Activated CD8-positive, alpha-beta memory T cell treated with anti-CD3 and anti-CD28 coated beads, Interleukin-2, amount 10 ng/mL, durations not matched to agents 7 days and 5 days (primary cell): ENCODE results near the gene ERCC1. TPM values are rescaled to one million over a fixed set of nuclear protein-coding genes. Genes with fewer than 3 reads are reported as not detected.

ENCODE experiments used
- ATAC-seq: fragments of 150-1000 bp; cut with Tn5 transposase; one replicate; pipeline ENCODE4 v1.10.0; 2021; ENCODE audit warnings: moderate library complexity
- CTCF ChIA-PET: fragments of 350-600 bp; sonication (Branson Sonifier 250); formaldehyde crosslinking; loops from one replicate; lab custom pipeline; 2021; ENCODE audit warnings: antibody characterized with exemption; lab: Charles Lee
- DNase-seq: peaks from one replicate; pipeline ENCODE4 v3.0.0-alpha.2; 2020
- H3K27ac Mint-ChIP-seq: one replicate; pipeline ENCODE4 v1.8.0; 2021; ENCODE audit warnings: mild to moderate bottlenecking, mixed read lengths
- H3K27me3 Mint-ChIP-seq: one replicate; pipeline ENCODE4 v1.8.0; 2021; ENCODE audit warnings: mixed read lengths
- H3K36me3 Mint-ChIP-seq: one replicate; pipeline ENCODE4 v1.8.0; 2021; ENCODE audit warnings: mild to moderate bottlenecking, mixed read lengths
- H3K4me1 Mint-ChIP-seq: one replicate; pipeline ENCODE4 v1.8.0; 2021; ENCODE audit warnings: mixed read lengths
- H3K4me3 Mint-ChIP-seq: one replicate; pipeline ENCODE4 v1.8.0; 2021; ENCODE audit warnings: mild to moderate bottlenecking, moderate library complexity, mixed read lengths
- H3K9me3 Mint-ChIP-seq: one replicate; pipeline ENCODE4 v1.8.0; 2022; ENCODE audit warnings: low read depth, mixed read lengths
- total RNA-seq, 2 experiments: library from RNA; stranded (reverse); gene quantifications; one replicate each; pipeline ENCODE4 v1.2.3, GENCODE V29; 2021

Gene ERCC1
- total RNA-seq, 2 experiments from 2014 or later = 62.5 to 73.4 TPM

DNA sequence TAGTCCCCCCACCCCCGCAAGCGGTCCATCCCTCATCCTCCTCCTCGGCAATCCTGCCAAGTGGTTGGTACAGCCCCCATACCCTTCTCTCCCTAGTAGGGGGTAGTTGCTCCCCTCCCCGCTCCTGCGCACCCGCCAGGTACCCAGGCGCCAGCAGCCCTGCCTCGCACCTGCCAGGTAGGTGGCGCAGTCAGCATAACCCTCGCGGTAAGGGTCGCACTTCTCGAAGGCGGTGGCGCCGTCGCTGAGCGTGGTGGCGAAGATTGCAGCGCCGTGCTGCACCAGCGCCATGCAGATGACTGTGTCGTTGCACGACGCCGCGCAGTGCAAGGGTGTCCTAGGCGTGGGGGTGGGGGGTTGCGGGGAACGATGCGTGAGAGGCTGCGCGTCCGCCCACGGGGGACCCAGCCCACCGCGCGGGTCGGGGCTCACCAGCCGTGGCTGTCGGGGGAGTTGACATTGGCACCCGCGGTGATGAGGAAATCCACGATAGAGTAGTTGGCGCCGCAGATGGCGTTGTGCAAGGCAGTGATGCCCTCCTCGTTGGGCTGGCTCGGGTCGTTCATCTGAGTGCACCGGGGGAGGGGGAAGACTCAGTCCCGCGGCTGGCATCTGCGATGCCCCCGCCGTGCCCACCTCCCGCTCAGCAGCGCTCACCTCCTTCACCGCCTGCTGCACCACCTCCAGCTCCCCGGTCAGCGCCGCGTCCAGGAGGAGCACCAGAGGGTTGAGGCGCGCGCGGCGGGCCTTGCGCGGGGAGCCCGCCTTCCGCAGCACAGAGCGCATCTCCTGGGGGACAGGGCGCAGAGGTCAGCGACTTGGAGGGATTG lies 38.1 kb downstream of the ERCC1 start:
- no peak overlapping the region for H3K4me3 Mint-ChIP-seq
- H3K36me3 Mint-ChIP-seq = no peaks in the 10 kb centered on the region
- no peak for ATAC-seq
- CTCF ChIA-PET = no interaction called here
- no peaks in the 10 kb centered on the region for H3K9me3 Mint-ChIP-seq
- DNase-seq = no peak
- no peaks in the 10 kb centered on the region for H3K4me1 Mint-ChIP-seq
- H3K27me3 Mint-ChIP-seq = peaks cover 33% of the 10 kb centered on the region
- H3K27ac Mint-ChIP-seq = no peak overlapping the region

GRCh38 chr19:45382426-45382825 lies 41.3 kb downstream of the ERCC1 start:
- Mint-ChIP-seq H3K27ac (no peak overlapping the region), H3K4me1 (no peaks in the 10 kb centered on the region), H3K27me3 (peaks cover 24% of the 10 kb centered on the region), H3K4me3 (no peak overlapping the region), H3K9me3 (no peaks in the 10 kb centered on the region), H3K36me3 (no peaks in the 10 kb centered on the region)
- CTCF ChIA-PET = no interaction called here
- ATAC-seq = no peak
- no peak for DNase-seq

DNA sequence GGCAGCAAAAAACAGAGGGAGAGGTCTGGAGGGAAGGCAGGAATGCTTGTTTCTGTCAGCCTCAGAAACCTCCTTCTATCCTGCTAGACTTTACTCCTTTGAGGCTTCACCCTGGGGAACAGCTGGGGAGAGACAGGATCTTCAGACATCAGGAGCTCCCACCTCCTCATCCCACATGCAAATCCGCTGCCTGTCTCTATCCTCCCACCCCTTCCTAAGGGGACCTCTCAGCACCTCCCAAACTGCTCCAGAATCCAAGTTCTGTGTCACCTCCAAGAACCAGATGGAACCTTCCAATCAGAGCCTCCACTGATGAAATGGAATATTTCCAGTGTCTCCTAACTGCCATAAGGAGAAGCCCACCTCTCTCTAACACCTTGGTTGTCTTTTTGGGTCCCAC lies 43.6 kb downstream of the ERCC1 start:
- no peaks in the 10 kb centered on the region for H3K9me3 Mint-ChIP-seq
- no peak for DNase-seq
- peaks cover 4% of the 10 kb centered on the region for H3K27me3 Mint-ChIP-seq
- CTCF ChIA-PET = interaction anchor here (0.7 to 1.4 kb wide), 2 partner anchors 25 to 98 kb away, joined by 3 to 4 read pairs; partner anchors contain the start of gene PPP1R13L
- no peaks in the 10 kb centered on the region for H3K36me3 Mint-ChIP-seq
- no peak for ATAC-seq
- H3K4me3 Mint-ChIP-seq = no peak overlapping the region
- H3K4me1 Mint-ChIP-seq = peaks cover 2% of the 10 kb centered on the region
- H3K27ac Mint-ChIP-seq = no peak overlapping the region

GRCh38 chr19:45376045-45376724 lies 47.5 kb downstream of the ERCC1 start:
- peaks cover 4% of the 10 kb centered on the region for H3K4me1 Mint-ChIP-seq
- no peak for ATAC-seq

DNA sequence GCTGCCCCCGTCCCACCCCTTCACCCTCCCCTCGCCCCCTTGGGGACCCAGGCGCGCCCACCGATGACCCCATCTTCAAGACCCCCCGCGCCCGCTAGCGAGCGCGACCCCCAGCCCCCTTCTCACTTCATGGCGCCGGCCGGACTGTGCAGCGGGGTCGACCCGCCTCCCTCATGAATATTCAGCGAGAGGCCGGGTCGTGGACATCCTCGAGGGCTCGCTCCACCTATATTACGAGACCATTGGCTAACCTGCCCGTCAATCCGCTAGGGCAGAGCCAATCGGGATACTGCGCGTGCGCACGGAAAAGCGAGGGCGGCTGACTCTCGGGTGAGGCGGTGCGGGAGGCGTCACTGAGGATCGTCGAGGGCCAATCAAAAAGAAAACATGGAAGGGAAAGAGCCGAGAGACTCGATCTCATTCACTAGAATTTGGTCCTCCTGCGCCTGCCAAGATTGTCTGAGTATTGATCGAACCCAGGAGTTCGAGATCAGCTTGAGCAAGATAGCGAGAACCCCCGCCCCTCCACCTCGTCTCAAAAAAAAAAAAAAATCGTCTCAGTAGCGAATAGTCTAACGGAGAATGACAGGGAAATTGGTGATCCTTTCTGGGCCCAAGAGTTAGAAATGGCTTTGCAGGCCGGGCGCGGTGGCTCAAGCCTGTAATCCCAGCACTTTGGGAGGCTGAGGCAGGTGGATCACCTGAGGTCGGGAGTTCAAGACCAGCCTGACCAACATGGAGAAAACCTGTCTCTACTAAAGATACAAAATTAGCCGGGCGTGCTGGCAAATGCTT lies 53.1 kb downstream of the ERCC1 start, which contains the start of gene ERCC2:
Gene ERCC2 (minus strand): TSS at position 164 of the 795 bp plus-strand sequence. CDS start 33 bp downstream, at position 131.
- H3K36me3 Mint-ChIP-seq = no peaks in the 10 kb centered on the region
- peak within 1 kb of the TSS; percentile 99 for H3K27ac Mint-ChIP-seq
- H3K4me1 Mint-ChIP-seq = peaks cover 20% of the 10 kb centered on the region
- CTCF ChIA-PET = interaction anchor here (0.8 to 1.4 kb wide), 5 partner anchors 18 to 188 kb away, joined by 3 to 4 read pairs (median 4); no protein-coding TSS in a partner anchor
- DNase-seq = peak; percentile 100
- H3K4me3 Mint-ChIP-seq = peak within 1 kb of the TSS; percentile 80
- H3K9me3 Mint-ChIP-seq = no peaks in the 10 kb centered on the region
- no peaks in the 10 kb centered on the region for H3K27me3 Mint-ChIP-seq
- peak; percentile 99 for ATAC-seq

More at GRCh38 chr19:45376045-45376724, 47.5 kb downstream of the ERCC1 start:
- H3K27ac Mint-ChIP-seq = no peak overlapping the region
- CTCF ChIA-PET = interaction anchor here (1.6 kb wide), 1 partner anchor 64 kb away, joined by 3 read pairs; no protein-coding TSS in a partner anchor
- no peak for DNase-seq
- no peaks in the 10 kb centered on the region for H3K27me3 Mint-ChIP-seq
- no peaks in the 10 kb centered on the region for H3K36me3 Mint-ChIP-seq
- H3K4me3 Mint-ChIP-seq = no peak overlapping the region
- H3K9me3 Mint-ChIP-seq = no peaks in the 10 kb centered on the region

DNA sequence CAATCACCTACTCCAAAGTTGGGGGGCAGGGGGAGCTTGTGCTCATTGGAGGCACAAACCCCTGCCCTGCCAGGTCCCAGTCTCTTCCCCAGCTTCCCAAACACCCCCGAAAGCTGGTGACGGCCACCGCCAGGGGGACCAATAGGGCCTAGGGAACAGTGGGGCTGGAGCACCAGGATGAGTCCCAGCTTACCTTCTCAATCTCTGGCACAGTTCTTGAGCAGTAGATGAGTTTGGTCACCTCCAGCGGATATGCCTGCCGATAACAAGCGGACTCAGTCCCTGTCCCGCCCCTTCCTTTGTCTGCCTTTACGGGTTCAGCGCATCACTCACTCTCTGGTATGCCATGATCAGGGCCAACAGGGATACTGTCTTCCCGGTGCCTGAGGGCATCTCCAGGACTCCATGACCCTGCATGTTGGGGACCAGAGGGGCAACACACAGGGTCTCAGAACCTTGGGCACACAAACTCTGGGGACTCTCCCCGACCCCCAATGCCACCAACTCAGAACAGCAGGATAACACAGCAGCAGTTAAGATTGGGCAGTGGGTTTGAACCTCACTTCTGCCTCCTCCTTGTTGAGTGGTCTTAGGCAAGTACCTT lies 54.9 kb downstream of the ERCC1 start:
- CTCF ChIA-PET = no interaction called here
- no peak for ATAC-seq
- Mint-ChIP-seq H3K9me3 (no peaks in the 10 kb centered on the region), H3K4me1 (peaks cover 20% of the 10 kb centered on the region), H3K36me3 (no peaks in the 10 kb centered on the region), H3K27me3 (no peaks in the 10 kb centered on the region), H3K4me3 (peak overlapping the region; percentile 46), H3K27ac (no peak overlapping the region)
- DNase-seq = no peak

GRCh38 chr19:45368127-45368526 lies 55.6 kb downstream of the ERCC1 start:
- H3K9me3 Mint-ChIP-seq = no peaks in the 10 kb centered on the region
- no peaks in the 10 kb centered on the region for H3K27me3 Mint-ChIP-seq
- H3K36me3 Mint-ChIP-seq = no peaks in the 10 kb centered on the region
- no peak for ATAC-seq
- CTCF ChIA-PET = no interaction called here
- H3K27ac Mint-ChIP-seq = no peak overlapping the region
- H3K4me3 Mint-ChIP-seq = no peak overlapping the region
- DNase-seq = no peak
- peaks cover 20% of the 10 kb centered on the region for H3K4me1 Mint-ChIP-seq

- no peak for DNase-seq
- Mint-ChIP-seq H3K27me3 (no peaks in the 10 kb centered on the region), H3K36me3 (peaks cover 2% of the 10 kb centered on the region), H3K4me3 (no peak overlapping the region), H3K4me1 (peaks cover 11% of the 10 kb centered on the region), H3K27ac (no peak overlapping the region), H3K9me3 (no peaks in the 10 kb centered on the region)
- no peak for ATAC-seq
- CTCF ChIA-PET = no interaction called here
These were observed 59.0 kb downstream of the ERCC1 start for GRCh38 chr19:45364696-45365095.

DNA sequence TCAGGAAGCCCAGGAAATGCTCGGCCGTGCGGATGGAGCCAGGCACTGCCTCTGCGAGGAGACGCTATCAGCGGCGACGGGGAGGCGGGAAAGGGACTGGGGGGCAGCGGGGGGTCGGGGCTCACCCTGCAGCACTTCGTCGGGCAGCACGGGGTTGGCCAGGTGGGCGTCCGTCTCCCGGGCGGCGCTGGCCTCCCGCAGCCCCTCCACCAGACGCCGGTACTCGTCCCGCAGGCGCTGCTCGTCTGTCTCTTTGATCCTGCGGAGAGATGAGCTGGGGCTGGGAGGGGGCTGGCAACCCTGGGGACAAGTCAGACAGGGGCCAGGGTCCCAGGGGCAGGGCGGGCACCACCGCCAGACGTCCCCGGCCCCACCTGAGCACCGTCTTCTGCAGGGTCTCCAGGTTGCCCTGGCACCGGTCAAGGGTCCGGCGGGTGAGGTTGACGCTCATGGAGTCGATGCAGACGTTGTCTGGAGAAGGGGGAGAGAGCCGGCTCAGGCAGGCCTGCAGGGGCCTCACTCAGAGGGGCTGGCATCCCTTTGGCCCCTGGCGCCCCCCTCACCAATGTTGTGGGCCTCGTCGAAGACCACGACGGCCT lies 59.8 kb downstream of the ERCC1 start:
- H3K36me3 Mint-ChIP-seq = peaks cover 2% of the 10 kb centered on the region
- H3K4me1 Mint-ChIP-seq = peaks cover 10% of the 10 kb centered on the region
- ATAC-seq (no peak), DNase-seq (no peak)
- no peak overlapping the region for H3K27ac Mint-ChIP-seq
- no peaks in the 10 kb centered on the region for H3K9me3 Mint-ChIP-seq
- no peaks in the 10 kb centered on the region for H3K27me3 Mint-ChIP-seq
- CTCF ChIA-PET = no interaction called here
- no peak overlapping the region for H3K4me3 Mint-ChIP-seq

DNA sequence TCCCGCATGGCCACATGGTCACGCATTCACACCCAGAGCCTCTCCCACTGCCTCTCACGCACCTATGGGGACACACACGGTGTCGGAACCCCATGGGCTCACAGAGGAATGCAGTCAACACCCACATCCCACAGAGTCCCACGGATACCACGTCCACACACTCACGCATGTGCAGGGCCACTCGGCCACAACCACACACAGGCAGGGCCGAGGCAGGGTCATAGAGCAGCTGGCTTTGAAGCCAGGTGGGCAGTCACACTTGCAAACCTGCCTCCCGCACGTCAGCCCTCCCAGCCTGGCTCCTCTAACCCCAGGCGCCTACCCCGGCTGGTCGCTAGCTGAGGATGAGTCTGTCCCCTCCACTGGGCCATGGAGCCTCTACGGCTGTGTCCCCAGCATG lies 61.4 kb downstream of the ERCC1 start:
- H3K9me3 Mint-ChIP-seq = no peaks in the 10 kb centered on the region
- H3K4me3 Mint-ChIP-seq = no peak overlapping the region
- ATAC-seq (no peak), DNase-seq (no peak)
- peaks cover 2% of the 10 kb centered on the region for H3K4me1 Mint-ChIP-seq
- H3K27ac Mint-ChIP-seq = no peak overlapping the region
- peaks cover 2% of the 10 kb centered on the region for H3K36me3 Mint-ChIP-seq
- no peaks in the 10 kb centered on the region for H3K27me3 Mint-ChIP-seq
- CTCF ChIA-PET = no interaction called here

- Mint-ChIP-seq H3K36me3 (peaks cover 2% of the 10 kb centered on the region), H3K4me1 (peaks cover 2% of the 10 kb centered on the region), H3K27ac (no peak overlapping the region), H3K27me3 (no peaks in the 10 kb centered on the region), H3K4me3 (no peak overlapping the region), H3K9me3 (no peaks in the 10 kb centered on the region)
- ATAC-seq (no peak), DNase-seq (no peak)
- CTCF ChIA-PET = no interaction called here
These were observed 62.1 kb downstream of the ERCC1 start for GRCh38 chr19:45361608-45362007.

GRCh38 chr19:45358213-45358792 lies 65.4 kb downstream of the ERCC1 start:
- Mint-ChIP-seq H3K27ac (no peak overlapping the region), H3K27me3 (no peaks in the 10 kb centered on the region), H3K36me3 (peaks cover 8% of the 10 kb centered on the region), H3K4me3 (no peak overlapping the region), H3K4me1 (peaks cover 2% of the 10 kb centered on the region), H3K9me3 (no peaks in the 10 kb centered on the region)
- DNase-seq = no peak
- ATAC-seq = no peak
- CTCF ChIA-PET = no interaction called here
